ENCODE measurements around the gene CLIP2. TPM values are rescaled to one million over a fixed set of nuclear protein-coding genes. Genes with fewer than 3 reads are reported as not detected.
"Not testable (repeated sequence)": the region's sequence is repeated elsewhere in the genome, so short reads cannot be mapped to it uniquely, and the experiment has no call there.

CLIP2 gene
- total and polyA plus RNA-seq, 2 of the 4 experiments (the other 2 are of a cell fraction): 18.1 to 20.7 TPM

DNA sequence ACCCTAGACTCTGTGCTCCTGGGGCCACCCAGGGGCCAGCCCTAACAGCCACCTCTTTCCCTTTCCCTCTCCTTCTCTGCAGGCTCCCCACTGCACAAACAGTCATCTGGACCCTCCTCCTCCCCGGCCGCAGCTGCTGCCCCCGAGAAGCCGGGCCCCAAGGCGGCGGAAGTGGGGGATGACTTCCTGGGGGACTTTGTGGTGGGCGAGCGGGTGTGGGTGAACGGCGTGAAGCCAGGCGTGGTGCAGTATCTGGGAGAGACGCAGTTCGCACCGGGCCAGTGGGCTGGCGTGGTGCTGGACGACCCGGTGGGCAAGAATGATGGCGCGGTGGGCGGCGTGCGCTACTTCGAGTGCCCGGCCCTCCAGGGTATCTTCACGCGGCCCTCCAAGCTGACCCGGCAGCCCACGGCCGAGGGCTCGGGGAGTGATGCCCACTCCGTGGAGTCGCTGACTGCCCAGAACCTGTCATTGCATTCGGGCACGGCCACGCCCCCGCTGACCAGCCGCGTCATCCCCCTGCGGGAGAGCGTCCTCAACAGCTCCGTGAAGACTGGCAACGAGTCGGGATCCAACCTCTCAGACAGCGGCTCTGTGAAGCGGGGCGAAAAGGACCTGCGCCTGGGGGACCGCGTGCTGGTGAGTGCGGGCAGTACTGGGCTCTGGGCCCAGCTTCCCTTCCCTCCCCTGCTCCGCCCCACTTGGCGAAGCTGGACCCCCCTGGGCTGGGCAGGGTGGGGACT lies 49.3 kb downstream of the CLIP2 start:
- CTCF ChIA-PET: no interaction called here

DNA sequence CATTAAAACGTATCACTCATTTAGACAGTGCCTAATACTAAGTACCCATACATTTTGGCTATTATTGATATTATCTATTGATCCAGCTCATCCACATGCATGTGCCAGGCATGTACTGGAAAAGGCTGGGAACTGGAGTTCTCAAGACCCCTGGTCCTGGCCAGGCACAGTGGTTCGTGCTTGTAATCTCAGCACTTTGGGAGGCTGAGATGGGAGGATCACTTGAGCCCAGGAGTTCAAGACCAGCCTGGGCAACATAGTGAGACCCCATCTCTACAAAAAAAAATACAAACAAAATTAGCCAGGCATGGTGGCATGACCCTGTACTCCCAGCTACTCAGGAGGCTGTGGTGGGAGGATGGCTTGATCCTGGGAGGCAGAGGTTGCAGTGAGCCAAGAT lies 50.4 kb downstream of the CLIP2 start:
- H4K91ac ChIP-seq (ENCODE audit: insufficient read depth, low read depth, low read length); BruUV-seq (replicated peaks); H3K23ac ChIP-seq (ENCODE audit: low read depth, low read length); H4K8ac ChIP-seq (ENCODE audit: low read depth in 2 of 2, low read length in 2 of 2); H4K5ac ChIP-seq (ENCODE audit: low read depth, low read length); H3K18ac ChIP-seq (ENCODE audit: low read depth, low read length); H2AK5ac ChIP-seq (ENCODE audit: low read depth, low read length); H2AK9ac ChIP-seq (replicated peaks; ENCODE audit: low read depth, low read length, poor library complexity); H3K9me1 ChIP-seq (ENCODE audit: insufficient read depth, low read length); in situ Hi-C loops (cut with MboI; ENCODE audit: low sequenced_read_pairs); POLR2A ChIA-PET (ENCODE audit: unreplicated experiment); CTCF ChIA-PET; H3K4me3 ChIP-seq (ENCODE audit: insufficient read depth, low read depth, low read length); H3K9ac ChIP-seq (ENCODE audit: low read depth, low read length); H3K9me3 ChIP-seq (ENCODE audit: control insufficient read depth, insufficient read depth, low read length); H2BK120ac ChIP-seq (ENCODE audit: low read depth, low read length); H2BK15ac ChIP-seq (ENCODE audit: low read depth, low read length); H3K27me3 ChIP-seq (ENCODE audit: control insufficient read depth, insufficient read depth, low read length); ATAC-seq (ENCODE audit: low read depth); H3K27ac ChIP-seq (ENCODE audit: insufficient read depth, low read length); intact Hi-C loops (cut with micrococcal nuclease); H2AFZ ChIP-seq (replicated peaks; ENCODE audit: low read length, poor library complexity); H3K4me2 ChIP-seq (ENCODE audit: low read depth, low read length); H3K14ac ChIP-seq (replicated peaks; ENCODE audit: low read depth, low read length); H3K4ac ChIP-seq (ENCODE audit: low read depth, low read length); H2BK20ac ChIP-seq (ENCODE audit: low read depth, low read length); dilution Hi-C loops (cut with HindIII; ENCODE audit: low sequenced_read_pairs, unreplicated experiment); H2BK5ac ChIP-seq (ENCODE audit: low read depth, low read length, poor library complexity, severe bottlenecking); DNase-seq; H3K56ac ChIP-seq (ENCODE audit: extremely low read depth, insufficient read depth, low read length); H3K4me1 ChIP-seq (ENCODE audit: control insufficient read depth, insufficient read depth, low read length): not testable (repeated sequence)
- peaks cover 41% of the 10 kb centered on the region for H4K20me1 ChIP-seq (ENCODE audit: insufficient read depth, low read length)
- peaks cover 7 to 75% of the 10 kb centered on the region in 2 experiments for H3K79me1 ChIP-seq (ENCODE audit: low read depth in 1 of 2, low read length in 2 of 2)
- H3K36me3 ChIP-seq (ENCODE audit: control insufficient read depth, insufficient read depth, low read length): peaks cover 36% of the 10 kb centered on the region
- no CpG with 5 or more reads among the region's 2 CpGs for WGBS, 2 experiments (ENCODE audit: extremely low coverage in 2 of 2, insufficient read length in 1 of 2)

More for the DNA sequence above, 49.3 kb downstream of the CLIP2 start:
- dilution Hi-C loops (cut with HindIII; ENCODE audit: low sequenced_read_pairs, unreplicated experiment) (no loop called here), intact Hi-C loops (cut with micrococcal nuclease) (no loop called here), in situ Hi-C loops (cut with MboI; ENCODE audit: low sequenced_read_pairs) (no loop called here)
- Histone ChIP-seq H3K79me1 (ENCODE audit: low read depth in 1 of 2, low read length in 2 of 2) (peaks cover 11 to 75% of the 10 kb centered on the region in 2 experiments), H4K8ac (ENCODE audit: low read depth in 2 of 2, low read length in 2 of 2) (no peak overlapping the region), H2AFZ (replicated peaks; ENCODE audit: low read length, poor library complexity) (no peak overlapping the region), H2BK5ac (ENCODE audit: low read depth, low read length, poor library complexity, severe bottlenecking) (no peak overlapping the region), H3K23ac (ENCODE audit: low read depth, low read length) (no peak overlapping the region), H3K14ac (replicated peaks; ENCODE audit: low read depth, low read length) (no peak overlapping the region), H2AK5ac (ENCODE audit: low read depth, low read length) (no peak overlapping the region), H3K18ac (ENCODE audit: low read depth, low read length) (no peak overlapping the region), H3K9me3 (ENCODE audit: control insufficient read depth, insufficient read depth, low read length) (no peaks in the 10 kb centered on the region), H3K9ac (ENCODE audit: low read depth, low read length) (no peak overlapping the region), H3K4me2 (ENCODE audit: low read depth, low read length) (no peak overlapping the region), H2BK15ac (ENCODE audit: low read depth, low read length) (no peak overlapping the region), H4K91ac (ENCODE audit: insufficient read depth, low read depth, low read length) (no peak overlapping the region), H4K20me1 (ENCODE audit: insufficient read depth, low read length) (peaks cover 35% of the 10 kb centered on the region), H3K4ac (ENCODE audit: low read depth, low read length) (no peak overlapping the region), H2BK20ac (ENCODE audit: low read depth, low read length) (no peak overlapping the region), H3K27me3 (ENCODE audit: control insufficient read depth, insufficient read depth, low read length) (no peaks in the 10 kb centered on the region), H2BK120ac (ENCODE audit: low read depth, low read length) (no peak overlapping the region), H4K5ac (ENCODE audit: low read depth, low read length) (no peak overlapping the region), H3K56ac (ENCODE audit: extremely low read depth, insufficient read depth, low read length) (no peak overlapping the region), H3K27ac (ENCODE audit: insufficient read depth, low read length) (no peak overlapping the region), H3K4me1 (ENCODE audit: control insufficient read depth, insufficient read depth, low read length) (peaks cover 9% of the 10 kb centered on the region; the same call in 1 of the 2 replicates), H3K9me1 (ENCODE audit: insufficient read depth, low read length) (no peaks in the 10 kb centered on the region; the same call in 1 of the 2 replicates), H2AK9ac (replicated peaks; ENCODE audit: low read depth, low read length, poor library complexity) (peak overlapping the region; percentile 16), H3K36me3 (ENCODE audit: control insufficient read depth, insufficient read depth, low read length) (peaks cover 36% of the 10 kb centered on the region), H3K4me3 (ENCODE audit: insufficient read depth, low read depth, low read length) (no peak overlapping the region)
- POLR2A ChIA-PET (ENCODE audit: unreplicated experiment): no interaction called here
- TF ChIP-seq FOS (IDR thresholded peaks at IDR 0.05; ENCODE audit: low read depth, low read length): no peak
- no peak for TF ChIP-seq USF2 (IDR thresholded peaks at IDR 0.05; ENCODE audit: low read depth, low read length)
- no peak for TF ChIP-seq POLR2A (IDR thresholded peaks at IDR 0.05; ENCODE audit: low read depth, low read length)
- no peak for TF ChIP-seq CEBPB (IDR thresholded peaks at IDR 0.05; ENCODE audit: low read depth, low read length)
- TF ChIP-seq RCOR1 (IDR thresholded peaks at IDR 0.05; ENCODE audit: insufficient replicate concordance, low read length): no peak
- no peak for TF ChIP-seq SMC3 (IDR thresholded peaks at IDR 0.05; ENCODE audit: low read depth, low read length)
- TF ChIP-seq BHLHE40 (IDR thresholded peaks at IDR 0.05; ENCODE audit: low read depth, low read length): no peak
- TF ChIP-seq CHD1 (IDR thresholded peaks at IDR 0.05; ENCODE audit: low read depth, low read length): no peak
- TF ChIP-seq MXI1 (IDR thresholded peaks at IDR 0.05; ENCODE audit: borderline replicate concordance, low read depth, low read length): no peak
- TF ChIP-seq NFE2L2 (IDR thresholded peaks at IDR 0.05; ENCODE audit: low read depth, low read length): no peak
- TF ChIP-seq RFX5 (IDR thresholded peaks at IDR 0.05; ENCODE audit: low read depth, low read length): no peak
- TF ChIP-seq MAZ (IDR thresholded peaks at IDR 0.05; ENCODE audit: borderline replicate concordance, low read depth, low read length): no peak
- TF ChIP-seq RAD21 (IDR thresholded peaks at IDR 0.05; ENCODE audit: low read length): no peak
- ATAC-seq (ENCODE audit: low read depth): no peak
- 95% methylated on average over 29 of the region's 52 CpGs; no CpG with 5 or more reads in 1 of the 2 experiments for WGBS, 2 experiments (ENCODE audit: extremely low coverage in 2 of 2, insufficient read length in 1 of 2)
- DNase-seq: no peak
- BruUV-seq (replicated peaks): no TSS peak
